ENCODE data around the gene GDAP1L1.
A peak's percentile ranks its signal among the peaks of the same experiment; 100 is the strongest.

GDAP1L1 gene

DNA sequence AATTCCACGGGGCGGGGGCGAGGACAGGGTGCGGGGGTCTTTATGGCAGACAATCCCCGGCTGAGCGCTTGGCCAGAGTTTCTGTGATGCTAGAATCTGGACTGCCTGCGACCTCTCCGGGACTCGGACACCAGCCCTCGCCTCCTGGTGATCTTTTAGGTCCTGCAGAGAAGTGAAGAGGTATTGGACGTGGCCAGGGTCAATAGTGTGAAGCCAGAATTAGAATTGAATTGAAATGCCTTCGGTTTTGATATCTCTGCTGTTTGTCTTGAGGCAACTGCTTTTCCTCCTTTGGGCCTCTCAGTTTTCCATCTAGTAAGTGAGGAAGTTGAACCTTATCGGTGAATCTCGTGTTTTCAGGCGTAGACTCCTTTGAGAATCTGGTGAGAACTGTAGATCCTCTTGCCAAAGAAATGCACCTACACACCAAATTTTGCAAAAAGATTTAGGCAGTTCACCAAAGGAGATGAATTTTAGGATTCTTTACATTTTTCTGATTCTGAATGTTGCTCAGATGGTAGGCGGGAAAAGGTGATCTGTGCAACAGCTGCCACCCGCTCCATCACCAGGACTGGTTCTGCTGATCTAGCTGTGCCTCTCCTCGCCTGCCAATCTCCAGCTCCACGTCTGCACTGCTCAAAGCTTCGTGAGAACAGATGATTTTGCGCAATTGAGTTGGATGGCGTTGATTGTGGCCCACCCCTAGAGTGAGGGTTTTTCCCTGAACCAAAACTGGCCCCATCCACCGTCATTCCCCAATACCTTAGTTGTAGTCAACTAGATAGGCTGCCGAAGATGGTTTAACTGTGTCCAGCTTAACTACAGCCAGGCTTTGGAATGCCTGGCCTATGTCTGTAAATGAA is 35.7 kb upstream of the GDAP1L1 start:
- no peak for DNase-seq (ENCODE audit: low spot score in 2 of 2)
- Mint-ChIP-seq H3K4me3 (peak overlapping the region; percentile 97), H3K27me3 (no peaks in the 10 kb centered on the region), H3K36me3 (peaks cover 5% of the 10 kb centered on the region), H3K27ac (peak overlapping the region; percentile 99), H3K4me1 (peaks cover 30% of the 10 kb centered on the region), H3K9me3 (no peaks in the 10 kb centered on the region)
- no peak for ATAC-seq (ENCODE audit: low read depth)

DNA sequence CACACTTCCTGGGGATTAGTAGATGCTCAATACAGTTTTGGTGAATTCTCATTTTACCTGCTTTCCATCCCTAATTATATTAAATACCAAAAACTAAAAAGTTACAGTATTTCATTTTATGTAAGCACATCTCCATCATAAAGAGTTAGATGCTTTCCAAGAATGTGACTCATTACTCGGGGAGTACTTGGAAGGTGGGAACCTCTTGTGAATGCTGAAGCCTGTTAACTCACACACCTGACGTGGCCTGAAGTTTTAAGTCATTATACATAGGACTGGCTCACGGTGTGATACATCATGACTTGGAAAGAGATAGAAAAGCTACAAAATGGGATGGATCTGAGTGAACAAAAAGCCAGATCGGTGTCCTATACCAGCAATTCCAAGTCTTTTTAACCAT is 34.3 kb upstream of the GDAP1L1 start:
- Mint-ChIP-seq H3K4me1 (peaks cover 29% of the 10 kb centered on the region), H3K27ac (no peak overlapping the region)

DNA sequence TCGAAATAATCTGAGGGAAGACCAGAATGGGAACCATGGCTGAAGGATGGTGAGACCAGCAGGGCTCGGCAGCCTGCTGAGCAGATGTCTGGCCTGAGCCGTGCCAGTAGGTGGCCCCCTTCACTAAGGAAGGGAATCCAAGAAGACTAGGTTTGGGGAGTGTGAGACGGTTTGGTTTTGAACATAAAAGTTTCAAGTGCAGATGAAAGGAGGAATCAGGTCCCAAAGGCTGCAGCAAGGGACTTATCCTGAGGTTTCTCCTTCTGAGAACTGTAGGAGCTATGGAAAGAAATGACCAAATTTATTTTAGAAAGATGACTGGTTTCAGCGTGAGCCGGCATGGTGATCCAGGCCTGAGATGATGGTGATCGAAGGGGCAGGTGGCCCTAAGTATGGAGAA is 32.0 kb upstream of the GDAP1L1 start:
- H3K27me3 Mint-ChIP-seq = no peaks in the 10 kb centered on the region
- DNase-seq (ENCODE audit: low spot score in 2 of 2) (peak; percentile 47), ATAC-seq (ENCODE audit: low read depth) (no peak)
- no peaks in the 10 kb centered on the region for H3K9me3 Mint-ChIP-seq
- peak overlapping the region; percentile 33 for H3K27ac Mint-ChIP-seq
- no peak overlapping the region for H3K4me3 Mint-ChIP-seq
- H3K36me3 Mint-ChIP-seq = peaks cover 8% of the 10 kb centered on the region
- peaks cover 29% of the 10 kb centered on the region for H3K4me1 Mint-ChIP-seq

More for the DNA sequence above, 34.3 kb upstream of the GDAP1L1 start:
- DNase-seq (ENCODE audit: low spot score in 2 of 2) (no peak), ATAC-seq (ENCODE audit: low read depth) (no peak)
- no peaks in the 10 kb centered on the region for H3K27me3 Mint-ChIP-seq
- H3K4me3 Mint-ChIP-seq = no peak overlapping the region
- H3K9me3 Mint-ChIP-seq = no peaks in the 10 kb centered on the region
- peaks cover 5% of the 10 kb centered on the region for H3K36me3 Mint-ChIP-seq

DNA sequence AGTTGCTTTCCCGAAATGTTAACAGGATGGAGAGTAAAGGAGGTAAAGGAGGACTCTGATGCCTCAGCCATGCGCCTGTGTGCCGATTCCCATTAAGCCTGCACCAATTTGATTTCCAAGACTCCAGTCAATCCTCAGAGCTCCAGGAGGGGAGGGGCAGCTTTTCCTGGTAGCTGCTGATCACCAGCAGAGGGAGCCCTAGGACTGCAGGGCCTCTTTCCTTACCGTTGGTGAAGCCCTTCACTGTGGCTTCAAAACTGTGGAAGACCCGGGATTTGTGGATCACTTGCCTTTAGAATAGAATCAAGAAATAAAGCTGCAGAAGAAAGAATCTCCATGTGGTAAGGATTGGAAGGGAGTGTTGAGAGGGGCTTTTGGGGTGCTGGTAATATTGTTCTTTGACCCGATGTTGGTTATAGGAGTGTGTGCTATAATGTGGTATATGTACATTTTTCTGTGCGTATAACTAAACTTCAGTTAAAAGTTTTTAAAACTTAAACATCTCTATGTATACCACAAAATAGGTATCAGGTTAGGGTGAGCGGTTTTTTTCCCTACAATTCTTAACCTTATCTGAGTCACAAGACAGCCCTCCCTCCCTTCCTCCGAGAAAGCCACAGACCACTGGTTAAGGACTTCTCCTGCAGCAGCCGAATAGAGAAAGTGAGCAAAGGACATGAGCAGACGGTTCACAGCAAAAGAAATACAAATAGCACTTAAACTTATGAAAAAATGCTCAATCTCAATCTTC is 29.6 kb upstream of the GDAP1L1 start:
- Mint-ChIP-seq H3K4me1 (peaks cover 25% of the 10 kb centered on the region), H3K27ac (no peak overlapping the region), H3K27me3 (no peaks in the 10 kb centered on the region), H3K36me3 (peaks cover 11% of the 10 kb centered on the region), H3K9me3 (no peaks in the 10 kb centered on the region), H3K4me3 (no peak overlapping the region)
- DNase-seq (ENCODE audit: low spot score in 2 of 2) (peak; percentile 42 to 58), ATAC-seq (ENCODE audit: low read depth) (peak; percentile 60)

DNA sequence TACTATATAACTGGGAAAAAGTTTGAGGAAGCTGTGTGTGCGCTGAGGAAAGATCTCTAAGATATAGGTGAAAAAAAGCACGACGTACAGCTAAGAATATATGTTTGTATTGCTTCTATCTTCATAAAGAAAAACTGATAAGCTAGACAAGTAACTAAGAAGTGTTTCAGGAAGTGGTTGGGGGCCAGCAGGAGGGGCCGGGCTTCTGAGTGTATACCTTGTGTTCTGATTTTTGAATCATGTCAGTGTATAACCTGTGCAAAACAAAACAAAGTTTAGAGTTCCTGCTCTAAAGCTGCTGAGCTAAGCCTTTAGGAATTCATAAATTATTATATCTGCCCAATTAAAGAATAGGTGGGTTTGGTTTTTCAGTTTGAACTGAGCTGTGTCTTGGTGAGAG is 28.7 kb upstream of the GDAP1L1 start:
- no peaks in the 10 kb centered on the region for H3K9me3 Mint-ChIP-seq
- no peak overlapping the region for H3K27ac Mint-ChIP-seq
- peaks cover 11% of the 10 kb centered on the region for H3K36me3 Mint-ChIP-seq
- no peak overlapping the region for H3K4me3 Mint-ChIP-seq
- DNase-seq (ENCODE audit: low spot score in 2 of 2) (no peak), ATAC-seq (ENCODE audit: low read depth) (no peak)
- H3K4me1 Mint-ChIP-seq = peaks cover 25% of the 10 kb centered on the region
- no peaks in the 10 kb centered on the region for H3K27me3 Mint-ChIP-seq

DNA sequence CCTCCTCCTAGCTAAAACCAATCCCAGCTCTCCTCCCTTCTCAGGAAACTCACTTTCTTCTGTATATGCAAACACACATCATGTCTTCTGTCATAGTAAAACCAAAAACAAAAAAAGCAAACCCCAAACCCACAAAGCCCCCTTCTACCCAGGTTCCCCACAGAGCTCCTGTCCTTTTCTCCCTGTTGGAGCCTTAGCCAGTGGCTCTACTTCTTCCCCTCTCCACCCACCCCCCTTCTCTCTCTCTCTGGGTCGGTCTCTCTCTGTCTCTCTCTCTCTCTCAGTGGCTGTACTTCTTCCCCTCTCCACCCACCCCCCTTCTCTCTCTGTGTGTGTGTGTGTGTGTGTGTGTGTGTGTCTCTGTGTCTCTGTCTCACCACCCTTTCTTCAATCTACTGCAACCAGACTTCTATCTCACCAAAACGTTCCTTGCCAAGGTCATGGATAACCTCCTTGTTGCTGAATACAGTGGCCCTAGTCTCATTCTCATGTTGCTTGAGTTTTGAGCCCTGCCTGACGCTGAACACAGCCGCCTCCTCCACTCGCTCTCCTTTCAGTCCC is 27.9 kb upstream of the GDAP1L1 start:
- Mint-ChIP-seq H3K9me3 (no peaks in the 10 kb centered on the region), H3K4me3 (no peak overlapping the region), H3K27ac (no peak overlapping the region), H3K27me3 (no peaks in the 10 kb centered on the region), H3K4me1 (peaks cover 23% of the 10 kb centered on the region), H3K36me3 (peaks cover 11% of the 10 kb centered on the region)
- ATAC-seq (ENCODE audit: low read depth) = no peak
- no peak for DNase-seq (ENCODE audit: low spot score in 2 of 2)

DNA sequence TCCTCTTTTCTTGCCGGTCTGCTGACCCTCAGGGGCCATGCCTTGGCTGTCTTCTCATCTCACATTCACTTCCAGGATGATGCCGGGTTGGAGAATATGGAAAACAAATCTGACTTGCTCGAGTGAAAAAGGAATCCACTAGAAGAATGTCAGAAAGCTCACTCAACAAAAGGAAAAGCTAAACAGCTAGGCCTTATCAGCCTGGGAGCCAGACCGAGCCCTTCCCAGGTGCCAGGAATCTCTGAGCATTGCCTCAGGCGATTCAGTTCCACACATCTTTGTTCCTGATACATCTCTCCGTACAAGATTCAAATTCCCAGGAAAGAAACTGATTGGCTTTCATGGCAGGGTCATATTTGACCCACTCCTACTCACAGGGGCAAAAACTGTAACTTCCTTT is 27.3 kb upstream of the GDAP1L1 start:
- H3K9me3 Mint-ChIP-seq = no peaks in the 10 kb centered on the region

DNA sequence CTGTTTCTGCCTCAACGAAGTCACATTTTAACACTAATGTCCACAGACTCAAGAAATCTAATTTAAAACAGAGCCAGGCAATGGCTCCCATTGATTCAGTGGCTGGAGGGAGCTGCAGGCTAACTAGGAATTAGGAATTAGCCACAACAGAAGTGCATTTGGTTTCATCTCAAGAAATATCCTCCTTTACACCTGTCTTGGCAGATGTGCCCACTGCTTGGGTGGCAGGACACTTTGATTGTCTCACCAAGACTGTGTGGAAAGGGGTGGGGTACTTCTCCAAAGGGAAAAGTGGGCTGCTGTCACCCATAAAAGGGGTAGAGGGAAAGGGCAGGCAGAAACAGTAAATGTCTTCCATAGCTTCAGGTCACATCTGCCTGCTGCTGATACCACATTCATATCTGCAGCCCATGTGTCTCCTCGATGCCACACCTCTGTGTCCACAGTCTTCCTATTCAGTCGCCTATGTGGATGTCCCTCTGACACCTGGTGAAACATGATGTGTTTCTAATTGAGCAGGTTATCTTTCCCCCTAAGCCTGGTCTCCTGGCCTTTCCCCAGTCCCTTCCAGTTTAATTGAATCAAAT is 25.6 kb upstream of the GDAP1L1 start:
- no peak overlapping the region for H3K4me3 Mint-ChIP-seq
- DNase-seq (ENCODE audit: low spot score in 2 of 2) = no peak
- peaks cover 5% of the 10 kb centered on the region for H3K36me3 Mint-ChIP-seq
- no peaks in the 10 kb centered on the region for H3K9me3 Mint-ChIP-seq
- H3K4me1 Mint-ChIP-seq = peaks cover 16% of the 10 kb centered on the region
- no peak for ATAC-seq (ENCODE audit: low read depth)
- H3K27me3 Mint-ChIP-seq = no peaks in the 10 kb centered on the region
- H3K27ac Mint-ChIP-seq = no peak overlapping the region

More for the DNA sequence above, 27.3 kb upstream of the GDAP1L1 start:
- ATAC-seq (ENCODE audit: low read depth) (no peak), DNase-seq (ENCODE audit: low spot score in 2 of 2) (no peak)
- Mint-ChIP-seq H3K36me3 (peaks cover 11% of the 10 kb centered on the region), H3K27me3 (no peaks in the 10 kb centered on the region), H3K4me1 (peaks cover 23% of the 10 kb centered on the region), H3K27ac (no peak overlapping the region), H3K4me3 (no peak overlapping the region)

DNA sequence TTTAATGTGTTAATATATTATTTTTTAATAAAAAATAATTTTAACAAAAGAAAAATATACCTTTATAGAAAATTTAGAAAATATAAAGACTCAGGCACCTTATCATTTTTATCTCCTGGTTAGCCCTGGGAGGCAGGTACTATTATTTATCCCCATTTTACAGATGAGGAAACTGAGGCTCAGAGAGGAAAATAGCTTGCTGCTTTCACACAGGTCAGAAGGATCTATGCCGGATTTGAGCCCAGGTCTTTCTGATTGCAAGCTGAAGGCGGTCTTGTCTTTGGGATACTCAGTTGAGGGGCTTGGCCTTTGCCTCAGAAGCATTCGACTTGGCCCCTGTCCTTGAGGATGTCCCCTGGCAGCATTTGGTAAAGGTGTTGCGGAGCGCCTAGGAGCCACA is 25.1 kb upstream of the GDAP1L1 start:
- Mint-ChIP-seq H3K9me3 (no peaks in the 10 kb centered on the region), H3K27ac (no peak overlapping the region), H3K36me3 (peaks cover 5% of the 10 kb centered on the region), H3K4me3 (no peak overlapping the region), H3K27me3 (no peaks in the 10 kb centered on the region), H3K4me1 (peaks cover 16% of the 10 kb centered on the region)
- DNase-seq (ENCODE audit: low spot score in 2 of 2) (no peak), ATAC-seq (ENCODE audit: low read depth) (no peak)

DNA sequence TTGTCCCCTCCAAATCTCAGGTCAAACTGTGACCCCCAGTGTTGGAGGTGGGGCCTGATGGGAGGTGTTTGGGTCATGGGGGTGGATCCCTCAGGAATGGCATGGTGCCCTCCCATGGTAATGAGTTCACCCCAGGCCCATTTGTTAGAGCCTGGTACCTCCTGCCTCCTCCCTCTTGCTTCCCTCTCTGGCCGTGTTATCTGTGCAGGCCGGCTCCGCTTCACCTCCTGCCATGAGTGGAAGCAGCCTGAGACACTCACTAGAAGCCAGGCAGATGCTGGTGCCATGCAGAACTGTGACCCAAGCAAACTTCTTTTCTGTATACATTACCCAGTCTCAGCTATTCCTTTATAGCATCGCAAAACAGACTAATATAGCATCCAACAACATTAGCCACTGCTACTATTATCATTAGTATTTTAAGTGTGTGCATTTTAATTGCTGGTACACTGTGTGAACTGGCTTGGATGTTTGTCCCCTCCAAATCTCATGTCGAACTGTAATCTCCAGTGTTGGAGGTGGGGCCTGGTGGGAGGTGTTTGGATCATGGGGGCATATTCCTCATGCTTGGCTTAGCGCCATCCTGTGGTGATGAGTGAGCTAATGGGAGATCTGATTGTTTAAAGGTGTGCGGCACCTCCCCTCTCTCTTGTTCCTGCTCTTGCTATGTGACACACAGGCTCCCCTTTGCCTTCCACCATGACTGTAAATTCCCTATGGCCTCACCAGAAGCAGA is 24.3 kb upstream of the GDAP1L1 start:
- no peak for DNase-seq (ENCODE audit: low spot score in 2 of 2)
- H3K4me1 Mint-ChIP-seq = peaks cover 12% of the 10 kb centered on the region
- no peak for ATAC-seq (ENCODE audit: low read depth)
- H3K4me3 Mint-ChIP-seq = no peak overlapping the region
- H3K27me3 Mint-ChIP-seq = no peaks in the 10 kb centered on the region
- peaks cover 5% of the 10 kb centered on the region for H3K36me3 Mint-ChIP-seq
- H3K27ac Mint-ChIP-seq = no peak overlapping the region
- H3K9me3 Mint-ChIP-seq = no peaks in the 10 kb centered on the region

DNA sequence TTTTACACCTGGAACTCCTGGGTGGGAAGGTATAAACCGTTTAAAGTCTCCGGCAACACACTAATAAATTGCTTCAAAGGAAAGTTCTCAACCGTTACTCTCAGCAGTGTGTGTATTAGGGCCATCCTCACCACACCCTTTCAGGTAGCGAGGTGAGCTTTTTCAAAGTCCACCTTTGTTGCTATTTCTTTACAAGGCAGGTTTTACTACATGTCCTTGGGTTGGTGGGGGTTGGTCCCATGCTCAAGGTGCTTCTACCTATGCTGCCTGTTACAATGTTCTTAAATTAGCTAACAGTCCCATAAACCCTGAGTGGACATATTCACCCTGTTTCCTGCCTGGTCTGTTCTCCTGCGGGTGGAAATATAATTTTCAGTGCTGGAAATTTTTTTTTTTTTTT is 23.4 kb upstream of the GDAP1L1 start:
- no peaks in the 10 kb centered on the region for H3K9me3 Mint-ChIP-seq
- H3K27me3 Mint-ChIP-seq = no peaks in the 10 kb centered on the region
- peaks cover 5% of the 10 kb centered on the region for H3K36me3 Mint-ChIP-seq
- no peak overlapping the region for H3K27ac Mint-ChIP-seq
- H3K4me1 Mint-ChIP-seq = peaks cover 5% of the 10 kb centered on the region
- H3K4me3 Mint-ChIP-seq = no peak overlapping the region
- DNase-seq (ENCODE audit: low spot score in 2 of 2) (no peak), ATAC-seq (ENCODE audit: low read depth) (no peak)

DNA sequence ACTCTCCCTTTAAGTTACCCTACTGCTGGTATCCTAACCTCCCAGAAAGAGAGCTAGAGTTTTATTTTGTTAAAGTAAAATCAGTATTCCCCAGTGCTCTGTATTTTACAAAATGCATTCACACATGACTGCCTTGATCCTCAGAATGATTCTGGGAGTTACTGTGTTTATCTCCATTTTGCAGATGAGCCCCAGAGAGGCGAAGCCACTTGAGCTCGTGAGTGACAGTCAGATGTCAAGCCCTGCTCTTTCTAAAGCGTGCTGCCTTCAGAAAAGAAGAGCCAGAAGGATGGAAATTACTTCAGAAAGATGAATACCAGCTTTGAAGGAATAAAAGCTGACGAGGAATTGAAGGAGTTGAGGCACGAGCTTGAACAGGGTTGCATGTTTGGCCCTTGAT is 22.5 kb upstream of the GDAP1L1 start:
- ATAC-seq (ENCODE audit: low read depth) (no peak), DNase-seq (ENCODE audit: low spot score in 2 of 2) (no peak)
- no peaks in the 10 kb centered on the region for H3K27me3 Mint-ChIP-seq
- H3K4me1 Mint-ChIP-seq = peaks cover 3% of the 10 kb centered on the region
- no peaks in the 10 kb centered on the region for H3K9me3 Mint-ChIP-seq
- no peak overlapping the region for H3K27ac Mint-ChIP-seq
- peaks cover 4% of the 10 kb centered on the region for H3K36me3 Mint-ChIP-seq
- H3K4me3 Mint-ChIP-seq = no peak overlapping the region

DNA sequence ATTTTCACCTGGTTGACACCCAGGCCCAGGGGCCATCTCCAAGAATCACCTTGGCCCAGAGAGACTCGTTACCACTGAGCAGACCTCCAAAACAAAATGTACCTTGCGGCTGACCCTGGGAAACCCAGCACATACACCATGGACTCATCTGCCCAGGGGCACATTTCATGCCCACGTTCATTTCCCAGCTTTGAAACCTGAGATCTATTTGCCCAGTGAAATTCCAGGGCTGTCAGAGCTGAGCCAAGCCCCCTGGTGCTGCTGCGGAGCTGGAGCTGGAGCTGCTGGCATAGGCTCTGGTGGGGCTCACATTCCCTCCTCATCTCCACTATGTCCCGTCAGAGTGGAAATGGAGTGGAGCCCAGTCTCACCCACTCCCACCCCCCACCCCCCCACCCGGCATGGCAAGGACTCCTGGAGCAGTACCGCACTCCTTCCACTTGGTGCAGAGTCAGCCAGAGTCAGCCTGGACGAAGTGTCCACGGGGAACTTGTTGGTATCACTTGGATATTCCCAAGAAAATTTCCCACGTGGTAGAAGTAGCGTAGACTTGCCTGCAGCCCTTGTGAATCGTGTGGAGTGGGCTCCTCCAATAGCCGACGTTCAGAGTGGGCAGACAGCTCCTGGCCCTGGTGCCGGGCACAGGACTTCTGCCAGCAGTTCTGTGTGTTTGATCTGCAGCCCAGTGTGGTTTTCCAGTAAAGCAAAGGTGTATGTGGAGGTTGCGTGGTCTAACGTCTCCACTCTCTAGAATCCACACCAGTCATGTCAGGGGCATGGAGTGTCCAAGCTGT is 18.4 kb upstream of the GDAP1L1 start:
- Mint-ChIP-seq H3K9me3 (no peaks in the 10 kb centered on the region), H3K27ac (no peak overlapping the region), H3K4me3 (no peak overlapping the region), H3K27me3 (no peaks in the 10 kb centered on the region), H3K4me1 (no peaks in the 10 kb centered on the region), H3K36me3 (no peaks in the 10 kb centered on the region)
- DNase-seq (ENCODE audit: low spot score in 2 of 2) (no peak), ATAC-seq (ENCODE audit: low read depth) (no peak)

Measured in memory B cell (primary cell).